GM06990 (cell line): ENCODE data around the gene PDCD6IP.

Experiments used
- DNase-seq: peaks from one replicate; pipeline ENCODE4 v3.0.0-alpha.2; 2011; ENCODE audit not compliant: insufficient read length; ENCODE audit errors: extremely low read depth
- H3K27me3 ChIP-seq: replicated peaks from 2 replicates; pipeline ENCODE4 v1.6.0; 2011; ENCODE audit warnings: low read length; ENCODE audit not compliant: control insufficient read depth, insufficient read depth
- H3K36me3 ChIP-seq: 2 replicates; pipeline ENCODE4 v1.5.1; 2011; ENCODE audit warnings: low read length; ENCODE audit not compliant: control insufficient read depth, insufficient read depth
- H3K4me3 ChIP-seq: replicated peaks from 2 replicates; pipeline ENCODE4 v1.5.1; 2011; ENCODE audit warnings: low read depth, mild to moderate bottlenecking, control low read depth, low read length
- TF ChIP-seq, protein P1 (sequence below): IDR thresholded peaks from 2 replicates; pipeline ENCODE4 v1.5.1; 2011; ENCODE audit warnings: low read length, control low read depth, mild to moderate bottlenecking, inconsistent platforms; ENCODE audit not compliant: insufficient read depth, poor library complexity, severe bottlenecking

Gene PDCD6IP

DNA sequence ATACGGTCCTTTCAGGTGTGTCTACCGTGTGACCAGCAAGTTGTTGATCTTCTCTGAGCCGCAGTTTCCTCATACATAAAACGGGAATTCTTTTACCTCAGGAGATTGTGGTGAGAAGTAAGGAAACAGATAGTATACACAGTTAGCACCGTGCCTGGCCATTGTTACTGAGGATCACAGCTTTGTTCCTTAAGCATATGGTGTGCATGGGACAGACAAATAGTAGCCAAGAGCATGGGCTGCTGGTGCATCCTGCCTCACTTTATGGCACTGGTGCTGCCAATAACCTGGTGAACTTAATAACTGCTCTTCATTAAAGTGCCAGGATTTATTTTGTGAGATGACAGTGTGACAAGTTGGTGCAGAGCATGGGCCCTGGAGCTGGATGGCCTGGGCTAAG, 86.3 kb downstream of the PDCD6IP start:
- TF ChIP-seq, protein P1, sequence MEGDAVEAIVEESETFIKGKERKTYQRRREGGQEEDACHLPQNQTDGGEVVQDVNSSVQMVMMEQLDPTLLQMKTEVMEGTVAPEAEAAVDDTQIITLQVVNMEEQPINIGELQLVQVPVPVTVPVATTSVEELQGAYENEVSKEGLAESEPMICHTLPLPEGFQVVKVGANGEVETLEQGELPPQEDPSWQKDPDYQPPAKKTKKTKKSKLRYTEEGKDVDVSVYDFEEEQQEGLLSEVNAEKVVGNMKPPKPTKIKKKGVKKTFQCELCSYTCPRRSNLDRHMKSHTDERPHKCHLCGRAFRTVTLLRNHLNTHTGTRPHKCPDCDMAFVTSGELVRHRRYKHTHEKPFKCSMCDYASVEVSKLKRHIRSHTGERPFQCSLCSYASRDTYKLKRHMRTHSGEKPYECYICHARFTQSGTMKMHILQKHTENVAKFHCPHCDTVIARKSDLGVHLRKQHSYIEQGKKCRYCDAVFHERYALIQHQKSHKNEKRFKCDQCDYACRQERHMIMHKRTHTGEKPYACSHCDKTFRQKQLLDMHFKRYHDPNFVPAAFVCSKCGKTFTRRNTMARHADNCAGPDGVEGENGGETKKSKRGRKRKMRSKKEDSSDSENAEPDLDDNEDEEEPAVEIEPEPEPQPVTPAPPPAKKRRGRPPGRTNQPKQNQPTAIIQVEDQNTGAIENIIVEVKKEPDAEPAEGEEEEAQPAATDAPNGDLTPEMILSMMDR = no peak
- no peak for DNase-seq
- H3K36me3 ChIP-seq = no peaks in the 10 kb centered on the region
- no peaks in the 10 kb centered on the region; the same call in 1 of the 2 replicates for H3K27me3 ChIP-seq
- H3K4me3 ChIP-seq = no peak overlapping the region

DNA sequence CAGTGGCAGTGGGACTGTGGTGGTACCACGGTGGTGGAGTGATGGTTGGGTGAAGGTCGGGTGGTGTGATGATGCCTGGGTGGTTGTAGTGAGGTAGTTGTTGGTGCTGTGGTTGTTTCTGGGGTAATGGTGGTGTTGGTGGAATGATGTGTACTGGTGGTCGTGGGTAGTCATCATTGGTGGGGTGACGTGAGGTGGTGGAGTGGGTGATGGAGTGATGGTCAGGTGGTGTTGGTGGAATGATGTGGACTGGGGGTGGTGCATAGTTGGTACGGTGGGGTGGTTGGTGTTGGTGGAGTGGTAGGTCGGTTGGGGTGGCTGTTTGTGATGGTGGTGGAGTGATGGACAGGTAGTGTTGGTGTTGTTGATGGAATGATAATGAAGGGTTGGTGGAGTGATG, 87.1 kb downstream of the PDCD6IP start:
- DNase-seq = no peak
- H3K4me3 ChIP-seq = no peak overlapping the region
- no peaks in the 10 kb centered on the region; the same call in 1 of the 2 replicates for H3K27me3 ChIP-seq
- TF ChIP-seq, protein P1 = no peak
- H3K36me3 ChIP-seq = no peaks in the 10 kb centered on the region

DNA sequence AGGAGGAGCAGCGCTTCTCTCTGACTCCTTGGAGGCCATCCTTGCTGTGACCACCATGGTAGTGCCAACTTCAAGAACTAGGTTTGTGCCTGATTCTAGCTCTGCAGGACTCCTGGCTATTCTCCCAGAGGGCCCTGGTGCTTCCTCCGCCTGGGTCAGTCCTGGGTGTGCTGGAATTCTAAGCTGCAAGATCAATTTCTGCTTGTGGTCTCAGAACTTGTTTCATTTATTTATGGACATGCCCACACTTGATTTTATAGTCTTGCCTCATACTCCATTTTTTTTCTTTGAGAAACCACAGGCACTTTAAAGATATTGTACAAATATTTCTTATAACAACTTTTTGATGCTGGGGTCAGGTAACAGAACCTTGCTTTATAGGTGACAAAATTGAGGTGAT, 87.6 kb downstream of the PDCD6IP start:
- H3K27me3 ChIP-seq = no peaks in the 10 kb centered on the region; the same call in 1 of the 2 replicates
- TF ChIP-seq, protein P1 = no peak
- no peaks in the 10 kb centered on the region for H3K36me3 ChIP-seq
- no peak for DNase-seq
- no peak overlapping the region for H3K4me3 ChIP-seq

DNA sequence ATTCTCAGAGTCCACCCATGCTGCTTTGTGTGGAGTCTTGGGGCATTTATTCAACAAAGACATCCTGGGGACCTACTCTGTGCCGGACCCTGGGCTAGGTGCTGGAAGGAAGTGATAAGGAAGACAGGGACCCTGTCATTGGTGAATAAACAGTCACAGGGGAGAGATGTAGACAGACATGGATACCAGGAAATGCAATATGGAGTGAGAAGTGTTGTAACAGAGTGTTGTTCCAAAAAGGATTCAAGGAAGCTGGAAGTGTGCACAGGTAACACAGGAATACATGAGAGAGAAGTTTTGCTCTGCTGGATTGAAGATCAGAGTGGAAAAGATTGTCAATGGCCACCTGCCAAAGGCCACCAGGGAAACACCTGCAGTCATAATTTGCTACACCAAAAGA, 89.0 kb downstream of the PDCD6IP start:
- DNase-seq = no peak
- H3K4me3 ChIP-seq = no peak overlapping the region
- H3K36me3 ChIP-seq = no peaks in the 10 kb centered on the region
- H3K27me3 ChIP-seq = no peaks in the 10 kb centered on the region; the same call in 1 of the 2 replicates
- TF ChIP-seq, protein P1 = no peak

DNA sequence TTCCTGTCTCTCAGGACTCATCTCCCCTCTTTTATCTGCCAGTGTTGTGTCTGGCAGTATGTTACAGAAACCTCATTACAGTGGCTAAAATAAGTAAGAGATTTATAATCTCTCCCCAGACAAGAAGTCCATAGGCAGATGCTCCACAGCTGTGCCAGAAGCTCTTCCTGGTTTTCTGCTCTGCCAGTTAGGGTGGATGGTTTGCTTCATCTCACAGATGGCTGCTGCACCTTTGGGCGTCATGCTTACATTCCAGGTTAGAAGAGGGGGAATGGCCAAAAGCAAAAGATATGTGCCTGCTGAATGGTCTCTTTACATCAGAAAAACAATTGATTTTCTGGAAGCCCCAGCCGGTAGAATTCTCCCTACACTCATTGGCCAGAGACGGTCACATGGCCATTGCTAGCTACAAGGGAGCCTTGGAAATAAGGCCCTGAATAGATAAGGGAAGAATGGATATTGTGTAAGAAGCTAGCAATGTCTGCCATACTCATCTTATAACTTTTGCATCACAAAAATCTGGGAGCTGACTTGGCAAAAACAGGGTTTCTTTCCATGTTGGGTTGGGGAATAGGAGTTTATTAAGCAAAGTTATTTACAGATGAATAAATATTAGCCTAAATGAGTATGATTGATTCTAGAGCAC, 91.1 kb downstream of the PDCD6IP start:
- TF ChIP-seq, protein P1 = no peak

DNA sequence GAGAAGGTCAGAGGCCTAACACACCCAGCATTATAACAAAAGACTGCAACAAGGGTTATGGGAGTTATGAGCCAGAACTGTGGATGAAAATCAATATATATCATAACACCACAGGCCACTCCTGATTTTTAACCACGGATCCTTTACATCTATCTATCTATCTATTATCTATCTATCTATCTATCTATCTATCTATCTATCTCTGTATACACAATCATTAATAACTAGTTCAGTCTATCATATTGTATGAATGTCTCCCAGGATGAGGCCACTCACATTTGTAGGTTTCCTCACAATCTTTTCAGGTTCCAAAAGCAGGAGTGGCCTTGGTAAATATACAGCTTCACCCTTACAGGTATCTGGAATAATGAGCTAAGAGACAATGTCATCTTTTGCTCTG, 94.2 kb downstream of the PDCD6IP start:
- H3K4me3 ChIP-seq = no peak overlapping the region
- no peaks in the 10 kb centered on the region for H3K27me3 ChIP-seq
- DNase-seq = no peak
- TF ChIP-seq, protein P1 = no peak
- H3K36me3 ChIP-seq = no peaks in the 10 kb centered on the region

More for the DNA sequence above, 91.1 kb downstream of the PDCD6IP start:
- Histone ChIP-seq H3K27me3 (no peaks in the 10 kb centered on the region; the same call in 1 of the 2 replicates), H3K4me3 (no peak overlapping the region), H3K36me3 (no peaks in the 10 kb centered on the region)
- no peak for DNase-seq
